HK-2 (cell line): Measurements from ENCODE around the gene TMEM184B.
A peak's percentile ranks its signal among the peaks of the same experiment; 100 is the strongest.

ENCODE experiments used
- DNase-seq: peaks from one replicate; pipeline ENCODE4 v3.0.0-alpha.2; 2018; ENCODE audit not compliant: unreplicated experiment

The TMEM184B gene

GRCh38 chr22:38226853-38227649 lies 45.8 kb downstream of the TMEM184B start:
- DNase-seq, result no peak

GRCh38 chr22:38223289-38223960 lies 49.4 kb downstream of the TMEM184B start:
- DNase-seq, result peak; percentile 82

- DNase-seq, result no peak
Observed at GRCh38 chr22:38222797-38223119, 50.1 kb downstream of the TMEM184B start.

DNA sequence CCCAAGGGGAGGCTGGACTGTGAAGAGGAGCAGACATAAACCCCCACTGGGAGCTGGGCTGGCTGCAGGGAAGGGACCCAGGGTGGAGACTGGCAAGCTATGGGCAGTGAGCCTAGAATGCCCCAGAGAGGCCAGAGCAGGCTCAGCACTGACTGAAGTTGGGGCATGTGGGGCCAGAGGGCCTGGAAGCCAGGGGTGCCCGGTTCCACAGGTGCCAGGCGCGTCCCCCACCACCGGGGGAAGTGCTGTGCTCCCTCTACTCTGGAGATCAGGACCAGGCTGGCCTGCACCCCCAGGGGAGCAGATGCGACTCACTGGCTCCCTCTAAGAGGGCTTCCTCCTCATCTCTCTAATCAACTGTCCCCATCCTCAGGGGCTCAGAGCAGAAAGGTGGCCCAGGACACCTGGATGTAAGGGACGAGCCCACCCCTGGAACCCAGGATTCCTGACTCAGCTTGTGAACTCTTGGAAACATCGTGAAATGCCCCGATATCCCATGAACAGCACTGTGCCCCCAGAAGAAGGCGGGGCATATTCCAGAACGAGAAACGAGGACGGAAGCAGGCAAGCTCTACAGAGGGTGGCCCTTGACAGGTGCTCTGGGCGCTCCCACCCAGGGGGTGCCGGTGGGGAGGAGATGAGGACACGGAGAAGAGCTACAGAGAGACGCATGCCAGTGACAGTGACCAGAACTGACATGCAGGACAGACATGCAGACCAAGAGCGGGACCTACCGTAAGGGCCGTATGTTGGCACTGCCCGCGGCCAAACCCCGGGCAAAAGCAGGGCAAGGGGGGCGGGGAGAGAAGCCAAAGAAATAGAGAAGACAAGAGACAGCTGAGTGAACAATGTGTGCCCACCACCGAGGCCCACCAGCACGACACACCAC lies 50.7 kb downstream of the TMEM184B start:
- DNase-seq, result no peak

- DNase-seq, result no peak
Observed at GRCh38 chr22:38221407-38221806, 51.4 kb downstream of the TMEM184B start.

DNA sequence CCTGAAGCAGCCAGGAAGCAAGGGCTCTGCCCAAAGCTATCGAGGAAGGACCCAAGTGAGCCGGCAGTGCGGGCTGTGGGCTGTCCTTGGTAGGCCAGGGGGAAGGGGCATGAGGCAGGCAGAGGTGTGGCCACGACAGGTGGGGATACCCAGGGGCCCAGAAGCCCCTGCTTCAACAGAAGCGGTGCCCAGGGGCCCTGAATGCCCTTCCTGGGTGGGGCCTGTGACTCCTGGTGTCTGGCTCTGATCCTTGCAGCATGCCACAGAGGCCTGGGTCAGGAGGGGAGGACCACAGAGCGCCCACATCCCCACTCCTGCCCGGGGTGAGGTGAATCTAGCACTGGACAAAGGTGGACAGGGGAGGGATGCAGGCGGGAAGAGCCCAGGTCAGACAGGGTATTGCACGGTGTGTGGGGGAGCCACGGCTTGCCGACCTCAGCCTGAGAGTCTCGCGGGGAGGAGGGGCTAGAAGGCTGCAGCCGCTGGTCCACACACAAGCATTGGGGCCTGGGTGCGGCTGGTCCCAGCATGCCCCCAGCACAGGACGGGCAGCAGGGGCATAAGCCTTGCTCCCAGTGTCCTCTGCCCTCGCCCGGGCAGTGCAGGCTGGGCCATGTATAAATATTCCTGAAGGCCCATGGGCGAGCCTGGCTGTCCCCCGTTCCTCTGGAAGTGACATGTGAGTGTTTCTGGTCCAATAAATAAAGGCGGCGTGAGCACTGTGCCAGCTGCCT lies 52.0 kb downstream of the TMEM184B start:
- no peak for DNase-seq

DNA sequence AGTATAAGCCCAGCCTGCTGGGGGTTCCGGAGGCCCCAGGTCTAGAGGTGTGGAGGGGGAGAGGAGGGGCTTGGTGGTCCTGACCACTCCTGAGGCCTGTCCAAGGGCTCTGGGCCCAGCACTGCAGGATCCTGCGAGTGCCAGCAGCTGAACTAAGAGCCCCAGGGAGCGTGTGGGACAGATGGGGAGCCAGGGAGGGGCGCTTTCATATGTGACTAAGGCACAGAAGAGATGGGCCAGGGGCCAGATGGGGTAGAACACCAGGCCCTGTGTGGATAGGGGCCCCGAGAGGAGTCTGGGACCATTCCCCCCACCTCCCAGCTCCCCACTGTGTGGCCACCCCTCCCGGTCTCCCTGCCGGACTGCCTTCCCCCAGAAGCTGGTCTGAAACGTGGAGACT lies 52.6 kb downstream of the TMEM184B start:
- no peak for DNase-seq

DNA sequence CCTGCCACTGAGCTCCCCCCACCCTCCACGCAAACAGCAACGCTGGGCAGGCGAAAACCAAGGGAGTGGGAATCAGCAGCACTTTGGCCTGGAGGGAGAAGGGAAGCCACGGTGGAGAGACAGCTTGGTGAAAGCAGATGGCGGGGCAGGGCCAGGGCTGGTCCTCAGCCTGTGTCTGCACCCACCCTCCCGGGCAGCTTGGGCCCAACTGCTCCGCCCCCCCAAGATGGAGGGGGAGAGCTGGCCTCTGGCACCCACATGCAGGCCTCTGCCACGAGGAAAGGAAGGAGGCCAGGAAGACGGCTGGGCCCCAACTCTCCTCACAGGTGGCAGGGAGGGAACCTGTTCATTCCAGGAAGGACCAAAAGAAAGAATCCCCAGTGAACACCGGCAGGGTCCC lies 53.2 kb downstream of the TMEM184B start:
- no peak for DNase-seq

GRCh38 chr22:38218661-38219622 lies 53.9 kb downstream of the TMEM184B start:
- peak; percentile 92 for DNase-seq

DNA sequence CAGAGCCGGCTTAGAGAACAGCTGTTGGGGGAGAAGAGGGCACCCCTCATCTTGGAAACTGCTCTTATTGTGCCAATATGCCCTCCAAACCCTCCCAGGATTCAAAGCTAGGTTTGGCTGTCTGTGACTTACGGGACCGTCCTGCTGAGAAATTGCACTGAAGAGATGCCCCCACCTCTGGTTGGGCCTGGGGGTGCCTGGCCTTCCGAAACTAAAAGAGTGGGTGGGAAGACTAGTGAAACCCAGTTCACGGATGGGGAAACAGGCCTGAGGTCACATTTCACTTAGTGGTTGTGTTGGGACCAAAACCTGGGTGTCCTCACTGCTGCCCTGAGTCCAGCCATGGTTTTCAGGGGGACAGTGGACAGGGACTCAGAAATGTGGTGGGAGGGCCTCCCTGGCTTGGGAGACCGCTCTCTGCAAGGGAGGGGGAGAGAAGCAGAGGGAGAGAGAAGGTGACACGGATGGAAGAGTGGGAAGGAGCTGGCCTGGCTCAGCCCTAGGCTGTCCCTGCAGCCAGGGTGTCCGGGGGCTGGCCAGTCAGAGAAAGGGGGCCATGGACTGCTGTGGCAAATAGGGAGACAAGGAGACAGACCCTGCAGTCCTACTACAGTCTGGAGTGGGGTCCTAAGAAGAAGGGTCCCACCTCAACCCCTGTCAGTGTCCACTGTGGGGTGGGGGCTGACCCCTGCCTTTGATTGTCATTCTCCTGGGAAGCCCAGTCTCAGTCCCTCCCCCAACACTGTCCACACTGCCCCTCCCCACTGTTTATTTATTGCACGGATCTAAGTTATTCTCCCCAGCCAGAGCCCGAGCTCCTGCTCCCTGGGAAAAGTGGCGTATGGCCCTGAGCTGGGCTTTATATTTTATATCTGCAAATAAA lies 57.4 kb downstream of the TMEM184B start:
- DNase-seq, result no peak

GRCh38 chr22:38214302-38215056 lies 58.3 kb downstream of the TMEM184B start:
- no peak for DNase-seq

GRCh38 chr22:38213990-38214301 lies 58.9 kb downstream of the TMEM184B start:
- DNase-seq, result no peak

DNA sequence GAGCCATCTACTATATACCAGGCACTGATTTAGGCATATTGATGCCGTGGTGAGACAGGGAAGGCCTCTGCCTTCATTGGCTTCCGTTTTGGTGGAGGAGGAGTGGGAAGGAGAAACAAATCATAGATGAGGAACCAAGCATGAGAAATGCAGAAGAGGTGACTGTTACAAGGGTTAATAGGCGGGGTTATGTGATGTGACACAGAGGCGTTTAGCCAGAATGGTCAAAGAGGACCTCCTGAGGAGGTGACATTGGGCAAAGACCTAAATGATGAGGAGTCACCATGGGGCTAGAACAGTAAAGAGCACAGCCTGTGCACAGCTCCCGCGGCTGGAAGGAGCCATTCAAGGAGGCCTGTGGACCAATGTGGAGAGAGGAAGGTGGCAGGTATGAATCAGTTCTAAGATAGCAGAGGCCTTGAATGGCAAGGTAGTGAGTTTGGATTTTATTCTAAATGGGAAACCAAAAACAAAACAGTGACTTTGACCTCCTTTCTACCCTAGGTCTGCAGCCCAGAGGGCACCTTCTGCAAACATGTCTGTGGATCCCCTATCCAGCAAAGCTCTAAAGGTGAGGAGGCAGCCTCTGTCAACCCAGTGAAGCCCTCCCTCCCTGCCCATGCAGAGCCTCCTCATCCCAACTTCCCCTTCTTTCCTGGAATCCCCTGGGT lies 59.4 kb downstream of the TMEM184B start:
- no peak for DNase-seq

GRCh38 chr22:38212442-38212841 lies 60.4 kb downstream of the TMEM184B start:
- no peak for DNase-seq

- DNase-seq, result no peak
Observed at GRCh38 chr22:38211556-38211955, 61.3 kb downstream of the TMEM184B start.

DNA sequence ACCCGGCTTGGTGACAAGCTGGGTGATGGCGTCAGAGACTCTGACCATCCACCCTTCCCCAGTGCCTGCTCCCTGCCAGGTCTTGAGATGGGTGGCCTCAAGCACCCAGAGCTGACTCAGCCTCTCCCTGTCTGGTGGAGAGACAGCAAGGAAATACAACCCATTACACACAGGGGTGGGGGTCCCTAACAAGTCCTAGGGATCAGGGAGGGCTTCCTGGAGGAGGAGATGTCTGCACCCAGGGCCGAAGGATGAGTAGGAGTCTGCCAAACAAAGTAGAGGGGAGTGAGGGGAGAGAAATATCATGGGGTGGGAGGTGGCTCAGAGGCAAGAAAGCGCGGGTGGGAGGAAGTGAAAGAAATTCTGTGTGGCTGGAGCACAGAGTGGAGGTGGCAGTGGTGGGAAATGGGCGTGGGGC lies 64.2 kb downstream of the TMEM184B start:
- no peak for DNase-seq

DNA sequence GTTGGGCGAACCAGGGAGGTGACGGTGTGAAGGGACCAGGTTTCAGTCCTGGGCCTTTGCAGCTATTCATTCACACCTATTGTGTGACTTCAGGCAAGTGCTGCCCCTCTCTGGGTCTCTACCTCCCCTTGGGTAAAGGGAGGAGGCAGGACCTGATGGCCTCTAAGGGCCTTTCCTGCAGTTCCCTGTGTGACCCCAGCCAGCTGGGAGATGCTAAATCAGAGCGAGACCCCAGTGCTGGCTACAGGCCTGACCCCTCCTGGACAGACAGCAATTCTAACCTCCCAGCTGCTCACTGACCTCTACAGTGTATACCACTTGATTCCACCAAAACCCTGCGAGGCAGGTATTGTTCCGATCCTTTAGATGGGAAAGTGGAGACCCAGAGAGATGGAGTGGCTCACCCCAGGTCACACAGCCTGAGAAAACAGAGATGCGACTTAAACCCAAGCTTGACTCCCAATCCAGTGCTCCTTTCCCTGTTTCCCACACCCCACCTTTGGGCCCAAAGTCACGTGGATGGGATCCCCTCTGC lies 64.8 kb downstream of the TMEM184B start:
- DNase-seq, result no peak
